Activated CD8-positive, alpha-beta memory T cell treated with anti-CD3 and anti-CD28 coated beads, Interleukin-2, amount 50 U/mL, for 24 hours (primary cell): ENCODE results near the gene MBD3L1.

Experiments used
- DNase-seq: peaks from one replicate; pipeline ENCODE4 v3.0.0-alpha.2; 2020; ENCODE audit errors: extremely low read depth

The MBD3L1 gene

GRCh38 chr19:8880868-8881488 is 48.8 kb downstream of the MBD3L1 start:
- DNase-seq, result no peak

DNA sequence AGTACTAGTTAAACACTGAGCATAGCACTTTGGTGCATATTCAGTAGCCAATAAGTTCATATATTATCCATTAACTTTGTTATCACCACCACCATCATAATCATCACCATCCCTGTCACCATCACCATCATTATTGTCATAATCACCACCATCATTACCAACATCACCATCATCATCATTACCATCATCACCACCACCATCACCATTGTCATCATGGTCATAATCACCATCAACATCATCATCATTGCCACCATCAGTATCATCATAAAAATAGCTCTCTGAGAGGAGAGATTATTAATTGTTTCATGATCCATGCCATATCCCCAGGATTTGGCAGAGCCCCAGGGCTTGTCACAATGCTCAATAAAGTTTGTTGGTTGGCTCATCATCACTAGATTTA is 49.3 kb downstream of the MBD3L1 start:
- DNase-seq, result no peak

- no peak for DNase-seq
Measured at GRCh38 chr19:8884416-8884815, 52.2 kb downstream of the MBD3L1 start.

DNA sequence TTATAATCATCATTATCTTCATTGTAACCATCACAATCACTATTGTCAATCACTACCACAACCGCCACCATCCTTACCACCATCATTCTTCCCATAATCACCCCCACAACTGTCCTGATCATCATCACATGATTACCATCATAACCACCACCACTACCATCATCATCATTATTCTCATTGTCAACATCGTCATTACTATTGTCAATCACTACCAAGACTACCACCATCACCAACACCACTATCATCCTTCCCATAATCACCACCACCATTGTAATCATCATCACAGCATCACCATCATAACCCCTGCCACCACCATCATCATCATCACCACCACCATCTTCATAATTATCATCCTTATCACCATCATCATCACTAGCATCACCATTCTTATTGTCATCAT is 55.2 kb downstream of the MBD3L1 start:
- no peak for DNase-seq

GRCh38 chr19:8890260-8890659 is 58.1 kb downstream of the MBD3L1 start:
- DNase-seq, result no peak
